ENCODE measurements around the gene STRBP. TPM values are rescaled to one million over a fixed set of nuclear protein-coding genes. Genes with fewer than 3 reads are reported as not detected.

The STRBP gene
- total RNA-seq, 2 donors from 2014 or later = 10.0 to 12.6 TPM

- Histone ChIP-seq H3K27me3 (no peaks in the 10 kb centered on the region), H3K4me1 (peaks cover 0 to 15% of the 10 kb centered on the region in 2 donors), H3K36me3 (no peaks in the 10 kb centered on the region), H3K4me3 (peak overlapping the region; percentile 79 to 88), H3K9me3 (no peaks in the 10 kb centered on the region), H3K27ac (peak overlapping the region; percentile 64 to 77)
- no peak for DNase-seq (ENCODE audit: low spot score)
- TF ChIP-seq CTCF (IDR thresholded peaks at IDR 0.05) = no peak
Measured at GRCh38 chr9:123269281-123269680, 895 bp upstream of the STRBP start.

DNA sequence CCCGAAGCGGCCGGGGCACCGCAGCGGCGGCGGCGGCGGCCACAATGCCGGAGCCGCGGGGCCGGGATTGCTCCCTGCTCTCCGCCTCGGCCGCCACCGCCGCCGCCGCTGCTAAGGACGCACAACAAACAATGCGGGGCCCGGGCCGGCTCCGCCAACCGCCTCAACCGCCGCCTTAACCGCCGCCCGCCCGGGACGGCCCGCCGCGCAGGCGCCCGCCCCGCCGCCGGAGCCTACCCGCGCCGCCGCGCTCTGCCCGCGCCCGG, 254 bp downstream of the STRBP start:
- TF ChIP-seq CTCF (IDR thresholded peaks at IDR 0.05) = no peak

DNA sequence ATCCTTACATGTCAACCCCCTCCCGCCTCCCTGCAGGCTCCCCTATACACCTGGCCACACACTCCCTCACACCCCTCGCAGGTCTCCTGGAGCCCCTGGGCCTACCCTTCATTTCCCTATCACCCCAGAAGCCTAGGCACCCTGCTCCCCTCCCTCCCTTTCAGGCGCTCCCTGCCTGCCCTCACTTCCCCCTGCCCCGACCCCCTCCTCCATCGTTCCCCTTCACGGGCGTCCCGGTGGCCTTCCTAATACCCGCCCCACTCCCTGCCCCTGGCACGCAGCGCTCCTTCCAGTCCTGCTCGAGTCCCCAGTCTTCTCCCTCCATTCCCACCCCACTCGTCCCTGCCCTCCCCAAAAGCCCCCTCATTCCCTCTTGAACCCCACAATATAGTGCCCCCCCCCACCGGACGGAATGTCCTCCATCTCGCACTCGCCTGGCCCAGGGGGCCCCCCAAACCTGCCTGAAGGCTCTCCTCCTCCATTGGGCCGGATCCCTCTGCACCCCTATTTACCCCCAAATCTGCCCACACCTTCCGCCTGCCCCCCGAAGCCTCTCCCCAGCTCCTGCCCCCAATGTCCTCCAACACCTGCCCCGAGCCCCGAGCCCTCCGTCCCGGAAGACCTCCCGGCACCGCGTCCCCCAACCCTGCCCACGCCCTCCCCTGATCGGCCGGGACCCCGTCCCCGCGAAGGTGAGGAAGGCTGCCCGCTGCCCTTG, 746 bp downstream of the STRBP start:
- no peak for DNase-seq (ENCODE audit: low spot score)
- H3K4me3 ChIP-seq = peak overlapping the region; percentile 84 to 88
- no peak for TF ChIP-seq CTCF (IDR thresholded peaks at IDR 0.05)
- H3K9me3 ChIP-seq = no peaks in the 10 kb centered on the region
- peak overlapping the region; percentile 67 to 73 for H3K27ac ChIP-seq
- H3K4me1 ChIP-seq = peaks cover 0 to 15% of the 10 kb centered on the region in 2 donors
- H3K36me3 ChIP-seq = no peaks in the 10 kb centered on the region
- no peaks in the 10 kb centered on the region for H3K27me3 ChIP-seq

More for the DNA sequence above, 254 bp downstream of the STRBP start:
- peak overlapping the region; percentile 84 to 88 for H3K4me3 ChIP-seq
- peak overlapping the region; percentile 67 to 73 for H3K27ac ChIP-seq
- H3K36me3 ChIP-seq = no peaks in the 10 kb centered on the region
- H3K4me1 ChIP-seq = peaks cover 0 to 15% of the 10 kb centered on the region in 2 donors
- H3K27me3 ChIP-seq = no peaks in the 10 kb centered on the region
- no peaks in the 10 kb centered on the region for H3K9me3 ChIP-seq
- no peak for DNase-seq (ENCODE audit: low spot score)

DNA sequence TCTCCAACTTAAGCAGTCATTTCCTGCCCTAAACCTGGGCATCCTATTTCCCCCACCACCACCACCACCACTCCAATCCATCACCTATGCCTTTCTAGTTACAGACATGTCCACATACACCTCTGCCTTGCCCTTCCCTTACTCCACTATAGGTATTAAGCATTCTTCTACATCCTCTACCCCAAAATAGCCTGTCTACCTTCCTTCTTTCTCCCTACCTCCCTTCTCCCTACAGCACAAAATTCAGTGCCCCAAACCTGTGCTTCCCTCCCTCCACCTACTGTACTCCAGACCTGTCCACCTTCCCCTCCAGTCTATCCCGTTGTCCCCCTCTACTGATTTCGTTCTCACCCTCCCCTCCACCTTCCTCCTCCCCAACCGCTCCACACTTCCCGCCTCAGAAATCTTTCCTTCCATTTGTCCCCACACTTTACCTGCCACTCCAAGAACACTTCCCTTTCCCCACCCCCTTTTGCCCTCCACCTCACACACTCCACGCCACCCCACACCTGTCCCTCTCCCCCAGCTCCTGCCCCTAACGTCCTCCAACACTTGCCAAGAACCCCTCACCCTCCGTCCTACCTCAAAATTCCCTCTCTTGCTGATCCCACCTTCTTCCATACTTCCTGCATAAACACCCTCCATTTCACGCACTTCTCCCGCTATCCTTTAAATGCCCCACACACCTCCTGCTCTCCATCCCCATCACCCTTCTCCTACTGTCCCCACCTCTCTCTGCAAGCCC, 1.6 kb downstream of the STRBP start:
- TF ChIP-seq CTCF (IDR thresholded peaks at IDR 0.05) = no peak

GRCh38 chr9:123265833-123266232, 2.6 kb downstream of the STRBP start:
- H3K27me3 ChIP-seq = no peaks in the 10 kb centered on the region
- TF ChIP-seq CTCF (IDR thresholded peaks at IDR 0.05) = no peak
- H3K4me1 ChIP-seq = peaks cover 0 to 15% of the 10 kb centered on the region in 2 donors
- no peak for DNase-seq (ENCODE audit: low spot score)
- H3K9me3 ChIP-seq = no peaks in the 10 kb centered on the region
- H3K27ac ChIP-seq = no peak overlapping the region
- no peak overlapping the region for H3K4me3 ChIP-seq
- H3K36me3 ChIP-seq = no peaks in the 10 kb centered on the region

More for the DNA sequence above, 1.6 kb downstream of the STRBP start:
- Histone ChIP-seq H3K9me3 (no peaks in the 10 kb centered on the region), H3K27me3 (no peaks in the 10 kb centered on the region), H3K4me3 (peak overlapping the region in 1 of 2 donors; percentile 88), H3K27ac (no peak overlapping the region), H3K4me1 (peaks cover 0 to 15% of the 10 kb centered on the region in 2 donors), H3K36me3 (no peaks in the 10 kb centered on the region)
- DNase-seq (ENCODE audit: low spot score) = no peak
